ENCODE measurements around the gene DNAJC4.
"Not testable (repeated sequence)": the region's sequence is repeated elsewhere in the genome, so short reads cannot be mapped to it uniquely, and the experiment has no call there.

Gene DNAJC4

DNA sequence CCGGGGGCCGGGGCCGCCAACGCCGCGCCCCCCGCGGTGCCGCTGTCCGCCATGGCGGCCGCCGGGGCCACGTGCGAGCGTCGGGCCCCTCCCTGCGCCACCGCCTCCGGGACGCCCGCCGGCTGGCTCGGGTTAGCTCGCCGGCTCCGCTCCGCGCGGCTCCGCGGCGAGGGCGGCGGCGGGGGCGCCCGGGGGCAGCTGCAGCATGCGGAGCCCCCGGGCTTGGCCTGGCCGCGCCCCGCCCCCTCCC, 16.2 kb downstream of the DNAJC4 start:
- not testable (repeated sequence) for DNase-seq

DNA sequence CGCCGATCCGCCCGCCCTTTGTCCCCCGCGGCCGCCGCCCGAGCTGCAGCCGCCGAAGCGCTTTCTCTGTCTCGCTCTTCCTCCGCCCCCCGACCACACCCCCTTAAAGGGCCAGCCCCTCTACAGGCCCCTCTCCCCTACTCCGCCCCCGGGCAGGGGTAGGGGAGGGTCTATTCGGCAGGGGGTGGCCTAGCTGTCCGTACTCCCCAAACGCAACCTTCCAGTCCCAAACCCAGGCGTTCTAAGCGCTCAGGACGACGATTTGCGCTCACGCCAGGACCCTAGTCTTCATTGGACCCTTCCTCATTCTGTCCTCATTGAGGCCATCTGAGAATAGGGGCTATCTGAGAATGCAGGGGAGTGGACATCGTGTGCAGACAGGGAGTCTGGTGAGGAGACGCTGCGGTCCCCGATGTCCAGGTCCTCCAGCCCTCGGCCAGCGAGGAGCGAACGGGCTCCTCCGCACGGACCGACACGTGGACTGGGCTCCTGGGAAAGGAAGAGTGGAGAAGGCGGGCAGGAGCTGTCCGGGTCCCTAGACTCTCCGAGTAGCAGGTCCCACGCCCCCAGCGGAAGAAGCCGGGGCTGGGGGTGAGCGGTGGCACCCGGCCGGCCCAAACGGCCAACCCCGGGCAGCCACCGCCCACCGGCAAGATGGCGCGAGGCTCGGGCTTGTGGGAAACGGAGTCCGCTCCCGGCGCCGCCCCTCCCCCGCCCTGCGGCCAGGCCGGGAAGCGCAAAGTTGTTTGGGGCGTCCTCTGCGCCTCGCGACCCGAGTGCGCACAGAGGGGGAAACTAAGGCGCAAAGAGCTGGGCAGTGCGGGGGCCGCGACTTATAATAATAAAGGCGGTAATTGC, 16.8 kb downstream of the DNAJC4 start, which contains the start of gene PPP1R14B:
Gene PPP1R14B (minus strand): TSS at position 73 of the 858 bp plus-strand sequence. CDS start 270 bp downstream, outside the sequence.
- DNase-seq = peak; percentile 59

DNA sequence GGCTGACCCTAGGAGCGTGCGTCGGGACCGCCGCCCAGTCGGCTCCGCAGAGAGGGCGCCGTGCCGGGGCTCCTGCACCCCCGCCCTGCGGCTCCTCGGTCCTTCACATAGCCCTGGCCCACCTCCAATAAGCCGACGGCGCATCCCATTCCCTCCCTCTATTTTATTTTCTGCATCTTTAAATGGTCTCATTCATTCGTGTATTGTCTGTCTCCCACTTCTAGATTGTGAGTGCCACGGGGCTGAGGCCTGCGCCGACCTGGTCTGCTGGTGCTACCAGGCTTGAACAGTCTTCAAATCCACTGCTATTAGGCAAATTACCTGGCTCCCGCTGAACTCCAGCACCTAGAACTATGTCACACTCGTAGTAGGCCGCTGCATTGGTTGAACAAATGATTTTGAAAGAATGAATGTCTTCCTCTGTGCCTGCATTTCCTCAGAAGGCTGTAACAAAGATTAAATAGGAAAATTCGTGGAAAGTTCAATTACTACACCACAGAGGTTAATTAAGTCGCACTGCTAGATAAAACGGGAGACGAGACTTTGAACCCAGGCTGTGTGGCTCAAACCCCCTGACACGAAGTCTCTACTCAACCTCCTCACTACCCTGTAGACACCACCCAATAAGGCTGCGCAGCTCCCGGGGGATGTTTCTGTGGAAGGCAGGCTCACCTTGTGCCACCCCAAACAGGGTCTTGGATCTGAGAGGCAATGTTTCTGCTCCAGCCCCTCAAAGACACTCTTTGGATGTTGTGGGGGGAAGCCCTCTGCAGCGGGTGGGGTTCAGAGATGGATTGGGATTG, 17.6 kb downstream of the DNAJC4 start:
- DNase-seq = no peak

DNA sequence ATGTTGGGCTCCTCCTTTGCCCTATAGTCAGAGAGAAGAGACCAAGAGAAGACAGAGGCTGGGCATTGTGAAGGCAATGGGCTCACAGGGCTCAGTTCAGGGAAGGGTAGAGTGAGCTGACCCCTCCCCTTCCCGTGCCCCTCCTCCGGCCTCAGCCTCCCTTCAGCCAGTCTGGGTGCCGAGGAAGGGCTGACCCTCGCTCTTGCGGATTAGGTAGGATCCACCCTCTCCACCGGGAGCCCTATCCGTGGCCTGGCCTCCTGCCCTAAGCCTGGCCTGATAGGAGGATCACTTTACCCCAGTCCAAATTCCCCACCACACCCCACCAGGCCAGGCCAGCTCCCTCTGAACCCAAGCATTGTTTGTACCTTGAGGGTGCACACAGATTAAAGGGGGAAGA, 18.2 kb downstream of the DNAJC4 start:
- no peak for DNase-seq

DNA sequence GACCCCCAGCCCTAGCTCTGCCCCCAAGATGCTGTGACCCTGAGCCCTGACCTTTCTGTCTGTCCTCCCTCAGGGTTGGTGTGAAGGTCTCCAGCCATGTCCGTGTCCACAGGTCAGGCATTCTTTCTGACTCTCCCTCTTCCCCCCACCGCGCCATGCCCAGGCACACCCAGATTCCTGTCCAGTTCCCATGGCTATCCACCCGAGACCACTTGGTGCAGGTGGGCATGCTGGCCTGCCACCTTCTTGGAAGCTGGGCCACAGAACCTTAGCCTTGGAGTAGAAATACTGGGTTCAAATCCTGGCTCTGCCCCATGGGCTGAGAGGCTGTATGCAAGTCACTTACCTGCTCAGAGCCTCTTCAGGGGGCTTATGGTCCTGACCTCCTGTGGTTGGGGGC, 18.7 kb downstream of the DNAJC4 start:
- DNase-seq = no peak

DNA sequence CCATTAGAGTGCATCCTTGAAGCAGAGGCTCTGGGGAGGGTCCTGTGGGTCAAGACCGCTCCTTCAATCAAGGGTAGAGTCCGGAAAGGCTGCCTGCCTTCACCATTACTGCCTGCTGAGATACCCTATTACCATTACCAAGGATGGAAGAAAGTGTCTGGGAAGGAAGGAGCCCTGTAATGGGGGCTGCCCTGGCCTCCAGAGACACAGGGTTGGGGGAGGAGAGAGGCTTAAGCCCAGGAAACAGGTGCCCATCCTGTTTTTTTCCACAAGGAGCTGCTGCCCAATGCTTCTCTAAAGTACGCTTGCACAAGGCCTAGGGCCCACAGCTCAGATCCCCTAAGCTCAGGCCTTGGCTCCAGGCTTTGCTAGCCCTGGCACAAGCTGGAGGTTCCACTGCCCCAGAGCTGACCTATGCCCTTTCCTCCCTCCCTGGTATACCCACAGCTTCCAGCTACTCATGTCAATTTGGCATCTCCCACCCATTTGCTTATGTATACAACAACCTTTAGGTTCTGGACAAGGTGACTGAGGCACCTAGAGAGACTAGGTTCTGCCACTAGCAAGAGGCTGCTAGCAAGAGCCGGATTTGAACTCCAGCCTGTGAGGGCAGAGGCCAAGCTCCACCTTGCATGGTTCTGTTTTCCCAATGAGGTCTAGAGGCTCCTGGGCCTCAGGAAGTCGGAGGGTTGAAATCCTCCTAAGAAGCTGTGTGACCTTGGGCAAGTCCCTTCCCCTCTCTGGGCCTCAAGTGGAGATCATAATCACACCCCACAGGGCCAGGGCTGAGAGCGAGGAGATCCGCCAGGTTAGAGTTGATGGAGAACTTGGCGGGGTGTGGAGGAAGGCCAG, 19.4 kb downstream of the DNAJC4 start:
- DNase-seq = no peak

DNA sequence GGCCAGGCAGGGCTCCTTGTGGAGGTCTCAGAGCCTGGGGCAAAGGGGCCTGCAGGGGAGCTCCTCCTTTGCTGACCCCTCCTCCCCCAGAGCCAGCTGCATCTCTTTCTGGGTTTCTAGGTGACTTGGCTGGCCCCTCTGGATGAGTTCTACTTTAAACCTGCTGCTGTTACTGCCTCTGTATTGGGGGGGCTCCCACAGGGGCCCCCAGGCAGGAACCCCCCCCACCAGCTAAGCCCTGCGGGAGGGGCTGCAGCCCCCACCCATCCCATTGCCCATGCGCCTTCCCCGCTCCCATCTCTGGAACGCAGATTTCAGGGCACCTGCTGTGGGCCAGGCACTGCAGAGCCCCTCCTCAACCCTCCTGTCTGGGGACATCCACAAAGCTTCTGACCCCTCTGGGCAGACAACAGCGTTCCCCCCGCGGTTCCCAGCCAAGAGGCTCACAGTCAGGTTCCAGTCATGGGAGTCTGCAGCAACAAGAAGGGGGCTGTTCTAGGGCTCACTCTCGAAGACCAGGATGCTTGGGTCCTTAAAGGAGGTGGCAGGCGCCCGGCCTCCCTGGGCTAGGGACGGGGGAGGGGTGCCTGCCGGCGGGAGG, 20.2 kb downstream of the DNAJC4 start:
- no peak for DNase-seq

DNA sequence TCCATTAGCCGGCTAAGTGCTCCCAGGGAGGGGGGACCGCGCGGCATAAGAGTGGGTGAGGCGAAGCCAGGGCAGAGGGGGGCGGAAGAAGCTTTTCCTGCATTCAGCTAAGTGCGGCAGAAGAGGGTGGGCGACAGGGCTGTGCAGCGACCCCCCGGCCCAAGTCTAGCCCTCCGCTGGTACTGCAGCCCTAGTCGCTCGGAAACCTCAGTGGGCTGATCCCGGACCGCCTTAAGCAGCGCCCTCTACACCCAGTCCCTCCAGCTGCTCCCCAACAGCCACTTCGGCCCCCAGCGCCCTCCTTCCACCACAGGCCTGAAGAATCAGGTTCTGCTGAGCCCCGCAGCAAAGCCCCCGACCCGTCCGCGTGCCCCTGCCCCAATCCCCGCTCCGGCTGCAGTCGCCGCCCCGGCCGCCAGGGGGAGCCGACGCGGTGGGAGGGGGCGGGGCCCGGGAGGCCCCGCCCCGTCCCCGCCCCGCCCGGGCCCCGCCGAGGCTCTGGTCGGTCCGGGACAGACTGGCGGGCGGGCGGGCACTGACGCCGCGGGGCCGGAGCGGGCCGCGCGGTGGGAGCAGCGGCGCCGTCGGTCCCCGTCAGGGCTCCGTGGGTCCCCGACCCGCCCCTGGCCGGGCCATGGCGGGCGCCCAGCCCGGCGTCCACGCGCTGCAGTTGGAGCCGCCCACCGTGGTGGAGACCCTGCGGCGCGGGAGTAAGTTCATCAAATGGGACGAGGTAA, 20.8 kb downstream of the DNAJC4 start, which contains the start of gene PLCB3:
Gene PLCB3 (plus strand): TSS at position 515 of the 737 bp plus-strand sequence. CDS start 120 bp downstream, at position 635.
- DNase-seq = peak; percentile 50

DNA sequence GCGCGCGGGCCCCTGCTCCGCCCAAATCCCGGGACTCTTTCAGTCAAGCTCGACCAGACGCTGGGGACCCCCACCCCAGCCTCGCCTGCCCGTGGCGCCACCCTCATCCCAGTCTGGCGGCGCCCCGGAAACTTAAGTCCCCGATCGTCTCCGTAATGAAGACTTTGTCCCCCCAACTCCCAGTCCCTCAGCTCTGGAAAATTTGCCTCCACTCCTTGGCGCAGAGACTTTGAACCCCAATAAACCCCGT, 21.3 kb downstream of the DNAJC4 start:
- no peak for DNase-seq

DNA sequence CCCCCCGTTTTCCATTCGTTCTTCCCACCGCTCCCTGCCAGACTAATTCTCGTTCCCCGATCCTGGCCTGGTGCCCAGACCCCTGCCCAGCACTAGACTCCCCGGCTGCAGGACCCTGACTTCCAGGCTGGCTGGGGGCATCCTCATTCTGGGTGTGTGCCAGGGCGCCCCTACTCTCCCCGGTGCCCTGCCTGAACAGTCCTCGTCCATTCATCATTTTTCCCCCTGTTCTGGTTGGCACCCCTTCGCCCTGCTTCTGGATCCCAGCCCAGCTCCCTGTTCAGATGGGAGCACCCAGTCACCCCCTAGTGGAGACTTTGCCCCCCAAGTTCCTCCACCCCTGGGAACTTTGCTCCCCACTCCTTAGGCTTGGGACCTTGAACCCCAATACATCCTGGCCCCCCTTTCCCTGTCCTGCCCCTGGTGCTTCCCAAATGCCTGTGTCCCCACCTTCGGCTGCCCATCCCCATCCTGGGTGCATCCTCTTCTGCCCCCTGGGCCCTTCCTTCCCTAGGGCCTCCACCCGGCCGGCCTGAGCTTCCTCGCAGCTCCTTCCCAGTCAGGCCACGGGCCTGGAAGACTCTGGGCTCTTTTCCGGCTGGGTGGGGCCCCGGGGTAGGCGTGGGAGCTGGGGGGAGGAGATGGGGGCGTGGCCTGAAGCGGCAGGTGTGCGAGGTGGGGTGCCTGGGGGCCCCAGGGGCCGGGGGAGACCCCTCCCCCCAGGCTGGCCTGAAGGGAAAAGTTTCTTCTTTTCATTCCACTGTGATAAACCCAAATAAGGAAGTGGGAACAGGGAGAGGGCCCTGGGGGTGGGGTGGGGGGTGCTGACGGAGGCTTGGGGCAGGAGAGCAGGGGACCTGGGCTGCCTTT, 21.9 kb downstream of the DNAJC4 start:
- DNase-seq = peak; percentile 16

DNA sequence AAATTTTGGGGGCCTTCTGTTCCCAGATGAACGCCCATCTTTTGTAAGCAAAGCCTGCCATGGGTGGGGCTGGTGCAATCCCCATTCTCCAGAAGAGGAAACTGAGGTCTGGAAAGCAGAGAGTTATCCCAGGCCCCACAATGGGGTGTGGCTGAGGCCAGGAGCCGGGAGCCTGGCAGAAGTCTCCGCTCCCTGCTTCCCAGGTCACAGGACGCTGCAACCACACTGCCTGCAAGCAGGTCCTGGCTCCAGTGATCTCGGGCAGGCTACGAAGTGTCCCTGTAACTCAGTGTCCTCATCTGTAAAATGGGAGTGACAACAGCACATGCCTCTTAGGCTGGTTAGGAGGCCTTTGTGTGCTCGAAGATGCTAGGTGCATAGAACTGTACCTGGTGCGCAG, 22.7 kb downstream of the DNAJC4 start:
- DNase-seq = no peak

DNA sequence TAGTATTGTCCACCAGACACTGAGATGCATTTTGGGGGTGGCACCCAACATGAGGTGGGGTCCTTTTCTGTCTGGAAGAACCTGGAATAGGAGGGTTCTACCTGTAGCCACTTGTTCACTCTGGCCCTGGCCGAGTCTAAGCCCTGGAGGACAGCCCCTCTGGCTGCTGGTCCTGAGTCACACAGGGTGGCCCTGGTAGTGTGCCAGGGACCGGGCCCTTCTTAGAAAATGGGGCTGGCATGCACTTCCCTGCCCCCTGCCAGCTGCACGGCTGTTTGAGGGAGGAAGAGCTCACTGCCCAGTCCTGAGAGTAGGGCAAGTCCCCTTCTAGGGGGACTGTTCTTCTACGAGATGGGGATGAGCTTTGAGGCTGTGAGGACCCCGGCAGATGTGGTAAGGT, 23.1 kb downstream of the DNAJC4 start:
- no peak for DNase-seq

DNA sequence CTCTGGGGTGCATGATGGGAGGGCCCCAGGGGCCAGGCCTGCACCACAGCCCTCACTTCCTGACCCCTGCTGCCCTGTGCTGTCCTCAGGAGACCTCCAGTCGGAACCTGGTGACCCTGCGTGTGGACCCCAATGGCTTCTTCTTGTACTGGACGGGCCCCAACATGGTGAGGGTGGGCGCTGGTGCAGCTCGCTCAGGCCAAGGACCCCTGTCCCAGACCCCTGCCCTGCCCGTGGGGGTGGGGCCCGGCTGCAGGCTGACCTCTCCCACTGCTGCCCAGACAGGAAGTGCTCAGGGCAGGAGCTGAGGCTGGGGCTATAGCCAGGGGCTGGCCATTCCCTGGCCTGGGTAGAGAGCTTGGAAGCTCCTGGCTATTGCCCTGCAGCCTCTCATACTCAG, 24.0 kb downstream of the DNAJC4 start:
- DNase-seq = no peak

DNA sequence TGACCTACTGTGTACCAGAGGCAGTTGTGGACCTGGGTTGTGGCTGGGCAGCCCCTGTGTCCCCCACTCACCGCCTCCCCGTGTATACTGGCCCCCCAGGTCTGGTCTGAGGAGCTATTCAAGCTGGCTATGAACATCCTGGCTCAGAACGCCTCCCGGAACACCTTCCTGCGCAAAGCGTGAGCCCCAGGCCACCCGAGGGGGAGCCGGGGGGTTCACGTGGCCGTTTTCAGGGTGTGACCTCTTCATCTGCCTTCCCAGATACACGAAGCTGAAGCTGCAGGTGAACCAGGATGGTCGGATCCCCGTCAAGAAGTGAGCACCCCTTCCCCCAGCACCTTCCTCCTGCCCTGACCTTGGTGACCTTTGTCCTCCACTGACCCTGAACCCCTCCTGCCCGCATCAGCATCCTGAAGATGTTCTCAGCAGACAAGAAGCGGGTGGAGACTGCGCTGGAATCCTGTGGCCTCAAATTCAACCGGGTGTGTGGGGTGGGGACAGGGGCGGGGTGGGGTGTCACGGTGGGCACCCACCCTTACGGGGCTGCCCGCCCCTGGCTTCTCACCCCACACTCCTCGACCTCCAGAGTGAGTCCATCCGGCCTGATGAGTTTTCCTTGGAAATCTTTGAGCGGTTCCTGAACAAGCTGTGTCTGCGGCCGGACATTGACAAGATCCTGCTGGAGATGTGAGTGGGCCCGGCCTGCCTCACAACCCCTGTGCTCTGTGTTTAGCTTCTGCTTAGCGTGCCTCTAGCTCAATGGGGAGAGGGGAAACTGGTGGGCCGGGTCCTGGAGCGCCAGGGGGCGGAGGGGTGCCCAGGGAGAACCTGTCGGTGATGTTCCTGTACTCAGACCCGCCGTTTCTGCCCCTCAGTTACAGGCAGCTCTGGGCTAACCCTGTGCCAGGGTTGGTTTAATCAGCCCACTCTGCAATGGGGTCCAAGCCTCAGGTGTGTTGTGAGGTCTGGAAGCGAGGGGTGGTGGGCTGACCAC, 25.1 kb downstream of the DNAJC4 start:
- DNase-seq = no peak

DNA sequence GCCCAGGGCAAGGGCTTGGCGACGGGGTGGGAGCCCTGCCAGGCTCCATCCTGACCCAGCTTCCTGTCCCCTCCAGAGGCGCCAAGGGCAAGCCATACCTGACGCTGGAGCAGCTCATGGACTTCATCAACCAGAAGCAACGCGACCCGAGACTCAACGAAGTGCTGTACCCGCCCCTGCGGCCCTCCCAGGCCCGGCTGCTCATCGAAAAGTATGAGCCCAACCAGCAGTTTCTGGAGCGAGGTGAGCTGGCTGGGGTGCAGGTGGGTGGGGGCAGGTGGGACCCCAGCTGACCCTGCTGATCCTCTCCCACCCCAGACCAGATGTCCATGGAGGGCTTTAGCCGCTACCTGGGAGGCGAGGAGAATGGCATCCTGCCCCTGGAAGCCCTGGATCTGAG, 26.0 kb downstream of the DNAJC4 start:
- DNase-seq = no peak

DNA sequence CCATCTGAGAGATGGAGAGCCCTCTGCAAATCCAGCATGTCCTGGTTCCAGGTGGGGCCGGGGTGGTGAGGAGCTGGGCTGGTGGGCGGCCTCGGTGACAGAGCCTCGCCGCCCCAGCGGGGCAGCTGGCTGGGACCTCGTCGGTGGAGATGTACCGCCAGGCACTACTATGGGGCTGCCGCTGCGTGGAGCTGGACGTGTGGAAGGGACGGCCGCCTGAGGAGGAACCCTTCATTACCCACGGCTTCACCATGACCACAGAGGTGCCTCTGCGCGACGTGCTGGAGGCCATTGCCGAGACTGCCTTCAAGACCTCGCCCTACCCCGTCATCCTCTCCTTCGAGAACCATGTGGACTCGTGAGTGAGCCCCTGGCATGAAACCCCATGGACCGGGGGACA, 28.0 kb downstream of the DNAJC4 start:
- DNase-seq = no peak

DNA sequence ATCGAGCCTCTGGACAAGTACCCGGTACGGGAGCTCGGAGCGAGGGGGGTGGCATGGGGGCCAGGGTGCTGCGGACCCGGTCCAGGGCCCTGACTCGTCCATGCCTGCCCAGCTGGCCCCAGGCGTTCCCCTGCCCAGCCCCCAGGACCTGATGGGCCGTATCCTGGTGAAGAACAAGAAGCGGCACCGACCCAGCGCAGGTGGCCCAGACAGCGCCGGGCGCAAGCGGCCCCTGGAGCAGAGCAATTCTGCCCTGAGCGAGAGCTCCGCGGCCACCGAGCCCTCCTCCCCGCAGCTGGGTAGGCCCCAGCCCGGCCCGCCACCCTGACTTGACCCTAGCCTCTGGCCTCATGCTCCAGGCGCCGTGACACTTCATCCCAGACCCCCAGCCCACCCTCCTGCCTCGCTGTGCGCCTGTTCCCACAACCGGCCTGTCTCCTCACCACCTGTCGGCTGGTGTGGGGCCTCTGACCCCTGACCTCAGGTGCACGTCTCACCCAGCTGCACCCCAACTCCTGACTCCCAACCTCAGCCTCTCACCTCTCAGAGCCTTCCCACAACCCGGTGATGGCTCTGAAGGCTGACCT, 28.7 kb downstream of the DNAJC4 start:
- no peak for DNase-seq

DNA sequence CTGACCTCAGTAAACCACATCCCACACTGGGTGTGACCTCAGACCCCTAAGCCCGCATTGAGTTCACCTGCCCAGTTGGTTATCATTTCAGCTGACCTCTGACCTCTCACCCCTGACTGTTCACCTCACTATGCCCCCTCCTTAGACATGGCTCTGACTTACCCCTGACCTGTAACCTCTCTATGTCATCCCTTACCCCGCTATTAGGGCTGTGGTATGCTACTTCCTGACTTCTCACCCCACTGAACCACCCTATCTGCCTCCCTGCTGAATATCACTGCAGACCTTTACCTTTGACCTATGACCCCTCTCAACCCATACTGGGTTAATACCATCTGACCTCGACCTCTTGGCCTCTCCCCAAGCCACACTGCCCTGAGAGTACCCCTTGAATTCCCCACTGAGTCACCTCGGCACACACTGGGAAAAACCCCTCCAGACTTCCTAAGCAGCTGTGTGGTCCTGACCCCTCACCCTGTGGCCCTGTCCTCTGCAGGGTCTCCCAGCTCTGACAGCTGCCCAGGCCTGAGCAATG, 29.3 kb downstream of the DNAJC4 start:
- DNase-seq = no peak

DNA sequence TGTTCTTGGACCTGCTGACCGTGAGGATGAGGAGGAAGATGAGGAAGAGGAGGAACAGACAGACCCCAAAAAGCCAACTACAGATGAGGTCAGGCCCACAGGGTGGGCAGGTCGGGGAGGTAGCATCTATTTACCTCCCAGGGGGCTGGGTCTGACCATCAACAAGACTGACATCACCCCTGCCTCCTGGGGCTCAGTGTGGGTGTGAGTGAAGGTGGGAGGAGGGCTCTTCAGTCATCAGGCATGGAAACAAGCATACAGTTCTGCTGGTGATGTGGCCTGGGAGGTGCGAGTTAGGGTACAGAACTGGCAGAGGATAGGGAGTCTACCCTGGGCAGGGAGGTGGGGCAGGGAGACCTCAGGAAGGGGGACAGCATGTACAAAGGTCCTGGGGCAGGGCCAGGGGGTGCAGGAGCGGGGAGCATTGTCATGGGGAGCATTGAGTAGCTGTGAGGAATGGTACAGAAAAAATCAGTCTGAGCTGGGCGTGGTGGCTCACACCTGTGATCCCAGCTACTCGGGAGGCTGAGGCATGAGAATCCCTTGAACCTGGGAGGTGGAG, 29.9 kb downstream of the DNAJC4 start:
- DNase-seq = no peak

All from effector CD8-positive, alpha-beta T cell (primary cell).